Mucosa of rectum (tissue), 2 donors: ENCODE data around the gene CHMP3.

Experiments used
- H3K27ac ChIP-seq, 2 donors: one replicate each; pipeline ENCODE4 v1.7.0; 2013; ENCODE audit warnings: inconsistent platforms in 2 of 2, low read depth in 2 of 2, low read length in 2 of 2
- H3K27me3 ChIP-seq, 2 donors: one replicate each; pipeline ENCODE4 v1.7.0; 2013; ENCODE audit warnings: low read length in 2 of 2; ENCODE audit not compliant: control insufficient read depth in 2 of 2, insufficient read depth in 2 of 2
- H3K36me3 ChIP-seq, 2 donors: one replicate each; pipeline ENCODE4 v1.7.0; 2013; ENCODE audit warnings: low read length in 2 of 2; ENCODE audit not compliant: control insufficient read depth in 2 of 2, insufficient read depth in 2 of 2
- H3K4me1 ChIP-seq, 2 donors: one replicate each; pipeline ENCODE4 v1.7.0; 2013; ENCODE audit warnings: low read length in 2 of 2, mild to moderate bottlenecking in 1 of 2; ENCODE audit not compliant: control insufficient read depth in 2 of 2, insufficient read depth in 2 of 2
- H3K4me3 ChIP-seq, 2 donors: one replicate each; pipeline ENCODE4 v1.7.0; 2013; ENCODE audit warnings: low read length in 2 of 2
- H3K9ac ChIP-seq, 2 donors: one replicate each; pipeline ENCODE4 v1.7.0; 2013; ENCODE audit warnings: low read length in 2 of 2, low read depth in 1 of 2, mild to moderate bottlenecking in 1 of 2
- H3K9me3 ChIP-seq, 2 donors: one replicate each; pipeline ENCODE4 v1.7.0; 2013; ENCODE audit warnings: low read length in 2 of 2; ENCODE audit not compliant: control insufficient read depth in 2 of 2
- donor health status: healthy.
- donor health status: Normal muscosa, but diverticular disease.

The CHMP3 gene

GRCh38 chr2:86453836-86454235, 109.4 kb downstream of the CHMP3 start:
- peaks cover 4 to 6% of the 10 kb centered on the region in 2 donors for H3K4me1 ChIP-seq
- H3K27ac ChIP-seq, result no peak overlapping the region
- peaks cover 60 to 61% of the 10 kb centered on the region in 2 donors for H3K36me3 ChIP-seq

More at GRCh38 chr2:86453836-86454235, 109.4 kb downstream of the CHMP3 start:
- Histone ChIP-seq H3K27me3 (no peaks in the 10 kb centered on the region), H3K4me3 (no peak overlapping the region), H3K9ac (no peak overlapping the region), H3K9me3 (no peaks in the 10 kb centered on the region)
